ENCODE results near the gene PTPN12.

PTPN12 gene

GRCh38 chr7:77619314-77619713, 82.2 kb downstream of the PTPN12 start:
- no peak overlapping the region for H3K9ac ChIP-seq
- TF ChIP-seq, protein P1, sequence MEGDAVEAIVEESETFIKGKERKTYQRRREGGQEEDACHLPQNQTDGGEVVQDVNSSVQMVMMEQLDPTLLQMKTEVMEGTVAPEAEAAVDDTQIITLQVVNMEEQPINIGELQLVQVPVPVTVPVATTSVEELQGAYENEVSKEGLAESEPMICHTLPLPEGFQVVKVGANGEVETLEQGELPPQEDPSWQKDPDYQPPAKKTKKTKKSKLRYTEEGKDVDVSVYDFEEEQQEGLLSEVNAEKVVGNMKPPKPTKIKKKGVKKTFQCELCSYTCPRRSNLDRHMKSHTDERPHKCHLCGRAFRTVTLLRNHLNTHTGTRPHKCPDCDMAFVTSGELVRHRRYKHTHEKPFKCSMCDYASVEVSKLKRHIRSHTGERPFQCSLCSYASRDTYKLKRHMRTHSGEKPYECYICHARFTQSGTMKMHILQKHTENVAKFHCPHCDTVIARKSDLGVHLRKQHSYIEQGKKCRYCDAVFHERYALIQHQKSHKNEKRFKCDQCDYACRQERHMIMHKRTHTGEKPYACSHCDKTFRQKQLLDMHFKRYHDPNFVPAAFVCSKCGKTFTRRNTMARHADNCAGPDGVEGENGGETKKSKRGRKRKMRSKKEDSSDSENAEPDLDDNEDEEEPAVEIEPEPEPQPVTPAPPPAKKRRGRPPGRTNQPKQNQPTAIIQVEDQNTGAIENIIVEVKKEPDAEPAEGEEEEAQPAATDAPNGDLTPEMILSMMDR (conservative IDR thresholded peaks at IDR 0.05; ENCODE audit: low read depth, low read length): no peak
- no peaks in the 10 kb centered on the region for H4K20me1 ChIP-seq (ENCODE audit: insufficient read depth)
- no peak overlapping the region for H2AFZ ChIP-seq (ENCODE audit: low read depth)
- no peaks in the 10 kb centered on the region for H3K79me2 ChIP-seq (ENCODE audit: insufficient read depth, low read depth)
- no peak overlapping the region for H3K4me2 ChIP-seq
- no peak overlapping the region for H3K4me3 ChIP-seq (IDR thresholded peaks at IDR 0.05; ENCODE audit: insufficient read depth, low read depth, low read length)
- no peaks in the 10 kb centered on the region for H3K4me1 ChIP-seq (ENCODE audit: low read depth, poor library complexity, severe bottlenecking)
- no peaks in the 10 kb centered on the region for H3K27me3 ChIP-seq (ENCODE audit: insufficient read depth, low read depth)
- H3K27ac ChIP-seq: no peak overlapping the region
- no peaks in the 10 kb centered on the region for H3K36me3 ChIP-seq (ENCODE audit: insufficient read depth)

DNA sequence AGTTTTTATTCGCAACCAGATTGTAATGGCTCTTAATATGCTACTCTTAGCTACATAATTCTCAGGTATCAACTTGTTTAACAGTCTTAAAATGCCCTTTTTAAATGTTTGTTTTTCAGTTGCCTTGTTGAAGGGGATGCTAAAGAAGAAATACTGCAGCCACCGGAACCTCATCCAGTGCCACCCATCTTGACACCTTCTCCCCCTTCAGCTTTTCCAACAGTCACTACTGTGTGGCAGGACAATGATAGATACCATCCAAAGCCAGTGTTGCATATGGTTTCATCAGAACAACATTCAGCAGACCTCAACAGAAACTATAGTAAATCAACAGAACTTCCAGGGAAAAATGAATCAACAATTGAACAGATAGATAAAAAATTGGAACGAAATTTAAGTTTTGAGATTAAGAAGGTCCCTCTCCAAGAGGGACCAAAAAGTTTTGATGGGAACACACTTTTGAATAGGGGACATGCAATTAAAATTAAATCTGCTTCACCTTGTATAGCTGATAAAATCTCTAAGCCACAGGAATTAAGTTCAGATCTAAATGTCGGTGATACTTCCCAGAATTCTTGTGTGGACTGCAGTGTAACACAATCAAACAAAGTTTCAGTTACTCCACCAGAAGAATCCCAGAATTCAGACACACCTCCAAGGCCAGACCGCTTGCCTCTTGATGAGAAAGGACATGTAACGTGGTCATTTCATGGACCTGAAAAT, 89.7 kb downstream of the PTPN12 start:
- H3K27ac ChIP-seq: no peak overlapping the region
- TF ChIP-seq, protein P1 (conservative IDR thresholded peaks at IDR 0.05; ENCODE audit: low read depth, low read length): no peak
- H3K9ac ChIP-seq: no peak overlapping the region
- H2AFZ ChIP-seq (ENCODE audit: low read depth): no peak overlapping the region
- H3K4me2 ChIP-seq: no peak overlapping the region
- H3K4me3 ChIP-seq (IDR thresholded peaks at IDR 0.05; ENCODE audit: insufficient read depth, low read depth, low read length): no peak overlapping the region
- no peaks in the 10 kb centered on the region for H4K20me1 ChIP-seq (ENCODE audit: insufficient read depth)
- no peaks in the 10 kb centered on the region for H3K27me3 ChIP-seq (ENCODE audit: insufficient read depth, low read depth)
- H3K36me3 ChIP-seq (ENCODE audit: insufficient read depth): no peaks in the 10 kb centered on the region
- peaks cover 4% of the 10 kb centered on the region for H3K4me1 ChIP-seq (ENCODE audit: low read depth, poor library complexity, severe bottlenecking)
- no peaks in the 10 kb centered on the region for H3K79me2 ChIP-seq (ENCODE audit: insufficient read depth, low read depth)

DNA sequence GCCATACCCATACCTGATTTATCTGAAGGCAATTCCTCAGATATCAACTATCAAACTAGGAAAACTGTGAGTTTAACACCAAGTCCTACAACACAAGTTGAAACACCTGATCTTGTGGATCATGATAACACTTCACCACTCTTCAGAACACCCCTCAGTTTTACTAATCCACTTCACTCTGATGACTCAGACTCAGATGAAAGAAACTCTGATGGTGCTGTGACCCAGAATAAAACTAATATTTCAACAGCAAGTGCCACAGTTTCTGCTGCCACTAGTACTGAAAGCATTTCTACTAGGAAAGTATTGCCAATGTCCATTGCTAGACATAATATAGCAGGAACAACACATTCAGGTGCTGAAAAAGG, 90.2 kb downstream of the PTPN12 start:
- H2AFZ ChIP-seq (ENCODE audit: low read depth): no peak overlapping the region
- H3K4me3 ChIP-seq (IDR thresholded peaks at IDR 0.05; ENCODE audit: insufficient read depth, low read depth, low read length): no peak overlapping the region
- no peaks in the 10 kb centered on the region for H3K36me3 ChIP-seq (ENCODE audit: insufficient read depth)
- TF ChIP-seq, protein P1 (conservative IDR thresholded peaks at IDR 0.05; ENCODE audit: low read depth, low read length): no peak
- no peaks in the 10 kb centered on the region for H3K79me2 ChIP-seq (ENCODE audit: insufficient read depth, low read depth)
- no peak overlapping the region for H3K9ac ChIP-seq
- H3K4me2 ChIP-seq: no peak overlapping the region
- peaks cover 4% of the 10 kb centered on the region for H3K4me1 ChIP-seq (ENCODE audit: low read depth, poor library complexity, severe bottlenecking)
- no peaks in the 10 kb centered on the region for H4K20me1 ChIP-seq (ENCODE audit: insufficient read depth)
- H3K27ac ChIP-seq: no peak overlapping the region
- H3K27me3 ChIP-seq (ENCODE audit: insufficient read depth, low read depth): no peaks in the 10 kb centered on the region

DNA sequence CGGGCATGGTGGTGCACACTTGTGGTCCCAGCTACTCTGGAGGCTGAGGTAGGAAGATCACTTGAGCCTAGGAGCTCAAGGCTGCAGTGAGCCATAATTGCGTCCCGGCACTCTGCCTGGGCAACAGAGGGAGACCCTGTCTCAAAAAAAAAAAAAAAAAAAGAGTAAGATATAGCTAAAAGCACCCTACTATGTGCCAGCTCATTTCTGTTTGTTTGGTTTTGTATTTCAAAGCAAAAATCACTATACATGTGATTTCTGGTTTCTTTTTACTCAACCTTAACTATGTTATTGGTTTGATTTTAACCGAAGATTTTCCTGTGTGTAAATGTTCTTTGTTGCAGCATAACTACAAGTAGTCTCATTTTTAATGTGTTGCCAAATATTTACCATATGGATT, 92.7 kb downstream of the PTPN12 start:
- Histone ChIP-seq H3K4me2 (no peak overlapping the region), H3K27ac (no peak overlapping the region), H3K36me3 (ENCODE audit: insufficient read depth) (no peaks in the 10 kb centered on the region), H3K27me3 (ENCODE audit: insufficient read depth, low read depth) (no peaks in the 10 kb centered on the region), H4K20me1 (ENCODE audit: insufficient read depth) (no peaks in the 10 kb centered on the region), H2AFZ (ENCODE audit: low read depth) (no peak overlapping the region), H3K9ac (no peak overlapping the region), H3K79me2 (ENCODE audit: insufficient read depth, low read depth) (no peaks in the 10 kb centered on the region), H3K4me3 (IDR thresholded peaks at IDR 0.05; ENCODE audit: insufficient read depth, low read depth, low read length) (no peak overlapping the region), H3K4me1 (ENCODE audit: low read depth, poor library complexity, severe bottlenecking) (peaks cover 4% of the 10 kb centered on the region)
- TF ChIP-seq, protein P1 (conservative IDR thresholded peaks at IDR 0.05; ENCODE audit: low read depth, low read length): no peak
